GM12878 (cell line): Measurements from ENCODE around the gene PKMYT1. TPM values are rescaled to one million over a fixed set of nuclear protein-coding genes. Genes with fewer than 3 reads are reported as not detected.

ENCODE experiments used
- ATAC-seq: fragments of 200-7000 bp; cut with Tn5 transposase; 3 replicates; pipeline ENCODE4 v1.9.1; 2020; ENCODE audit warnings: mild to moderate bottlenecking, moderate library complexity
- BruUV-seq: library from RNA; stranded (reverse); fragments of 400-500 nt; replicated peaks from 2 replicates; lab custom pipeline; 2021; lab: Mats Ljungman, UMichigan
- CTCF ChIA-PET: fragments of 300-600 bp; sonication (Branson Sonifier 250); formaldehyde crosslinking; extraction: SDS; loops from one replicate; lab custom pipeline; 2021; ENCODE audit warnings: inconsistent platforms; lab: Yijun Ruan, JAX
- POLR2A ChIA-PET: fragments of 350-600 bp; formaldehyde crosslinking; extraction: SDS; loops from one replicate; lab custom pipeline; 2021; ENCODE audit warnings: inconsistent platforms; lab: Charles Lee
- RAD21 ChIA-PET: fragments of 300-600 bp; sonication (Branson Sonifier 250); formaldehyde crosslinking; loops from one replicate; lab custom pipeline; 2023; ENCODE audit warnings: antibody characterized with exemption; ENCODE audit not compliant: unreplicated experiment; lab: Charles Lee
- SMC1A ChIA-PET: fragments of 300-600 bp; sonication (Branson Sonifier 250); formaldehyde crosslinking; loops from one replicate; lab custom pipeline; 2023; ENCODE audit not compliant: unreplicated experiment, uncharacterized antibody; lab: Charles Lee
- DNase-seq: peaks from one replicate; pipeline ENCODE4 v3.0.0-alpha.2; 2011; ENCODE audit warnings: low read depth, low spot score
- FAIRE-seq: peaks from 3 replicates; lab custom pipeline; 2011; peaks lifted over from hg19 to GRCh38; lab: Jason Lieb, UNC
- H2AFZ ChIP-seq: 2 replicates; pipeline ENCODE4 v1.6.0; 2011; ENCODE audit warnings: low read depth, low read length, control low read depth; ENCODE audit not compliant: control insufficient read depth
- H3K27ac ChIP-seq: 2 replicates; pipeline ENCODE4 v1.5.1; 2011; ENCODE audit warnings: control low read depth; ENCODE audit not compliant: control insufficient read depth, insufficient read depth
- H3K27me3 ChIP-seq, 2 experiments: replicated peaks in 1 of 2; 2 replicates each; pipeline versions ENCODE4 v1.6.0 to v1.6.1; 2011; ENCODE audit warnings: low read length in 1 of 2; ENCODE audit not compliant: control insufficient read depth in 2 of 2, insufficient read depth in 2 of 2
- H3K36me3 ChIP-seq, 2 experiments: 2 replicates each; pipeline ENCODE4 v1.5.1; 2011; ENCODE audit warnings: low read length in 1 of 2; ENCODE audit not compliant: control insufficient read depth in 2 of 2, insufficient read depth in 2 of 2
- H3K4me1 ChIP-seq: 2 replicates; pipeline ENCODE4 v1.6.1; 2011; ENCODE audit warnings: mild to moderate bottlenecking, low read length, moderate library complexity, mixed read lengths; ENCODE audit not compliant: control insufficient read depth, insufficient read depth
- H3K4me2 ChIP-seq: 2 replicates; pipeline ENCODE4 v1.6.0; 2011; ENCODE audit warnings: control low read depth; ENCODE audit not compliant: control insufficient read depth, insufficient read depth
- H3K4me3 ChIP-seq: fragments of 200-600 bp; sonication (generic); 2 replicates; pipeline ENCODE4 v1.5.1; 2016
- H3K79me2 ChIP-seq: 2 replicates; pipeline ENCODE4 v1.6.0; 2011; ENCODE audit warnings: low read length; ENCODE audit not compliant: control insufficient read depth, insufficient read depth
- H3K9ac ChIP-seq: 2 replicates; pipeline ENCODE4 v1.8.0; 2011; ENCODE audit warnings: low read length, control low read depth, mixed read lengths; ENCODE audit not compliant: control insufficient read depth, insufficient read depth
- H3K9me3 ChIP-seq: replicated peaks from 3 replicates; pipeline ENCODE4 v1.5.1; 2011; ENCODE audit warnings: mild to moderate bottlenecking, low read length; ENCODE audit not compliant: control insufficient read depth, insufficient read depth
- H4K20me1 ChIP-seq: 2 replicates; pipeline ENCODE4 v1.6.0; 2011; ENCODE audit not compliant: control insufficient read depth, insufficient read depth
- CBX5 ChIP-seq: sonication (generic); IDR thresholded peaks from 2 replicates; pipeline ENCODE4 v1.6.1; 2016; ENCODE audit warnings: low read depth, moderate library complexity, mild to moderate bottlenecking, inconsistent platforms
- CREB1 ChIP-seq: IDR thresholded peaks from 2 replicates; pipeline ENCODE4 v1.6.1; 2012; ENCODE audit warnings: low read depth, mild to moderate bottlenecking, inconsistent platforms
- EZH2 ChIP-seq: IDR thresholded peaks from 2 replicates; pipeline ENCODE4 v1.6.1; 2012; ENCODE audit warnings: low read depth, mild to moderate bottlenecking, control low read depth, inconsistent platforms, low read length, borderline replicate concordance; ENCODE audit not compliant: control insufficient read depth
- JUND ChIP-seq: IDR thresholded peaks from 2 replicates; pipeline ENCODE4 v1.6.1; 2012; ENCODE audit warnings: low read depth, mild to moderate bottlenecking, low read length, improper control_type of control experiment, moderate library complexity
- KLF5 ChIP-seq: fragments of 450-650 bp; IDR thresholded peaks from 2 replicates; pipeline ENCODE4 v1.6.1; 2014; ENCODE audit warnings: mild to moderate bottlenecking; ENCODE audit not compliant: partially characterized antibody
- LARP7 ChIP-seq: fragments of 450-650 bp; IDR thresholded peaks from 2 replicates; pipeline ENCODE4 v1.6.1; 2017; ENCODE audit warnings: mild to moderate bottlenecking
- NFXL1 ChIP-seq: fragments of 450-650 bp; IDR thresholded peaks from 2 replicates; pipeline ENCODE4 v1.6.1; 2017; ENCODE audit warnings: antibody characterized with exemption, mild to moderate bottlenecking, borderline replicate concordance
- NFYA ChIP-seq: IDR thresholded peaks from 2 replicates; pipeline ENCODE4 v1.6.1; 2011; ENCODE audit warnings: low read depth, mild to moderate bottlenecking, low read length, improper control_type of control experiment, borderline replicate concordance
- NFYB ChIP-seq: IDR thresholded peaks from 2 replicates; pipeline ENCODE4 v1.6.1; 2011; ENCODE audit warnings: low read depth, mild to moderate bottlenecking, low read length, improper control_type of control experiment, moderate library complexity; ENCODE audit not compliant: insufficient read depth
- PAX8 ChIP-seq: fragments of 450-650 bp; IDR thresholded peaks from 2 replicates; pipeline ENCODE4 v1.6.1; 2017; ENCODE audit warnings: mild to moderate bottlenecking, moderate library complexity
- POLR2A ChIP-seq: IDR thresholded peaks from 2 replicates; pipeline ENCODE4 v1.6.1; 2011; ENCODE audit warnings: low read depth, mild to moderate bottlenecking, low read length
- RUNX3 ChIP-seq: IDR thresholded peaks from 2 replicates; pipeline ENCODE4 v1.6.1; 2012; ENCODE audit warnings: low read length, inconsistent platforms
- SIN3A ChIP-seq: IDR thresholded peaks from 2 replicates; pipeline ENCODE4 v1.6.1; 2012; ENCODE audit warnings: low read depth, low read length, improper control_type of control experiment
- SIX5 ChIP-seq: IDR thresholded peaks from 2 replicates; pipeline ENCODE4 v1.6.1; 2011; ENCODE audit warnings: mild to moderate bottlenecking, low read depth, low read length, moderate library complexity; ENCODE audit not compliant: severe bottlenecking
- SREBF2 ChIP-seq: IDR thresholded peaks from 2 replicates; pipeline ENCODE4 v1.6.1; 2012; ENCODE audit warnings: mild to moderate bottlenecking, low read length
- TCF12 ChIP-seq: IDR thresholded peaks from 2 replicates; pipeline ENCODE4 v1.6.1; 2011; ENCODE audit warnings: low read depth, mild to moderate bottlenecking, low read length
- ZNF24 ChIP-seq: fragments of 450-650 bp; IDR thresholded peaks from 2 replicates; pipeline ENCODE4 v1.6.1; 2017; ENCODE audit warnings: antibody characterized with exemption, mild to moderate bottlenecking
- WGBS: methylation state at CpG from one replicate; pipeline ENCODE4 v1.1.6; 2016; ENCODE audit warnings: low lambda C conversion rate; ENCODE audit not compliant: insufficient replicate concordance, insufficient coverage; ENCODE audit errors: missing lambda C conversion rate; 5-methylcytosine and 5-hydroxymethylcytosine counted together
- in situ Hi-C: fragments of 300-500 bp; cut with MboI; formaldehyde crosslinking; loops from 9 replicates; pipeline ENCODE4 v1.14.3; 2018; ENCODE audit warnings: mixed read lengths
- intact Hi-C: fragments of 100-400 bp; cut with micrococcal nuclease; formaldehyde crosslinking; loops from one replicate; pipeline ENCODE4 v1.14.2; 2022; ENCODE audit not compliant: unreplicated experiment
- polyA plus RNA-seq, 11 experiments: library from polyadenylated mRNA; depleted of rRNA in 4 of 11; unstranded in 6 of 11; stranded (reverse) in 5 of 11; fragments of >200 nt; fragmentation: Nextera tagmentation in 4 of 11; fragmentation: Illumina TruSeq in 1 of 11; extraction: Ambion mirVana in 4 of 11; extraction: Trizol in 1 of 11; gene quantifications; 1 replicate in 1 of 11; 2 replicates in 10 of 11; pipeline versions ENCODE4 v1.2.1 to v1.2.3, GENCODE V29; 2011 to 2016; ENCODE audit warnings: inconsistent platforms in 2 of 11, missing spikeins in 2 of 11, low read depth in 1 of 11
- total RNA-seq, 4 experiments: library from RNA; depleted of rRNA in 3 of 4; stranded (reverse); fragments of >200 nt in 3 of 4; fragmentation: Illumina TruSeq in 1 of 4; extraction: Trizol in 1 of 4; gene quantifications; 2 replicates each; pipeline versions ENCODE4 v1.2.1 to v1.2.3, GENCODE V29; 2013 to 2021
- TF ChIP-seq, protein P1 (sequence below): IDR thresholded peaks from 2 replicates; pipeline ENCODE4 v1.6.1; 2011; ENCODE audit warnings: low read depth, low read length, improper control_type of control experiment, borderline replicate concordance

PKMYT1 gene
- total and polyA plus RNA-seq, 10 of the 15 experiments (the other 5 are each of a cell fraction or from before 2014, with no cell fraction given): 4.6 to 101 (median 29.9) TPM

DNA sequence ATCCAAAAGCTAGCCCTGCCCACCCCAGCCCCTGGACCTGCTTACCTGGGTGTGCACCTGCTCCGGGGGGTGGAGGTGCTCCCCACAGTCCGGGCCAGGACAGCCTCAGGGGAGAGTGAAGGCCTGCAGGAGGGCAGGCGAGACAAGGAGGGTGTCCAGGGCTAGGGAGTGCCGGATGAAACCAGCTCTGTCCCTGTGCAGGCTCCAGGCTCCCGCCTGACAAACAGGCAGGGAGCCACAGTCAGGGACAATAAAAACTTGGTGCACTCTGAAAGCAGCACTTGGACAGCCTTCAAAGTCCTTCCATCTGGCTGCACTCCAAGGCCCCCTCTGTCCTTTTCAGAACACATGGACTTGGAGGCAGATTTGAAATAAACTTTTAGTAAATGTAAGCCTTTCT, 7.2 kb downstream of the PKMYT1 start:
- in situ Hi-C loops (no loop called here), intact Hi-C loops (no loop called here)
- ATAC-seq: no peak
- H3K4me2 ChIP-seq: no peak overlapping the region
- peaks cover 16% of the 10 kb centered on the region for H3K79me2 ChIP-seq
- no peak overlapping the region for H3K27ac ChIP-seq
- no peak for DNase-seq
- no peaks in the 10 kb centered on the region for H4K20me1 ChIP-seq
- H3K27me3 ChIP-seq: no peaks in the 10 kb centered on the region
- peaks cover 4 to 22% of the 10 kb centered on the region in 2 experiments; a peak in 3 of 4 replicates for H3K36me3 ChIP-seq
- SMC1A ChIA-PET: interaction anchor here (0.8 kb wide), 1 partner anchor 9 kb away, joined by 3 read pairs; the partner anchor contains the start of gene KREMEN2
- CTCF ChIA-PET: interaction anchor here (1.4 kb wide), 1 partner anchor 53 kb away, joined by 3 read pairs; no protein-coding TSS in a partner anchor
- no peak for FAIRE-seq
- peaks cover 10% of the 10 kb centered on the region for H3K4me1 ChIP-seq
- no peaks in the 10 kb centered on the region for H3K9me3 ChIP-seq
- H3K4me3 ChIP-seq: no peak overlapping the region
- TF ChIP-seq ZNF24 (no peak), POLR2A (peak; percentile 7; the same call in 1 of the 2 replicates)
- RAD21 ChIA-PET: no interaction called here
- no peak overlapping the region for H2AFZ ChIP-seq
- 74% methylated on average over 4 of the region's 5 CpGs for WGBS
- no TSS peak for BruUV-seq
- POLR2A ChIA-PET: interaction anchor here (1.1 kb wide), 1 partner anchor 27 kb away, joined by 3 read pairs; no protein-coding TSS in a partner anchor
- H3K9ac ChIP-seq: no peak overlapping the region

- ChIA-PET POLR2A (interaction anchor here (1.5 kb wide), 1 partner anchor 9 kb away, joined by 4 read pairs; the partner anchor contains the start of gene PKMYT1), RAD21 (no interaction called here), CTCF (interaction anchor here (1.0 to 1.7 kb wide), 3 partner anchors 9 to 52 kb away, joined by 3 to 4 read pairs (median 4); partner anchors contain the start of gene PKMYT1), SMC1A (interaction anchor here (0.8 kb wide), 1 partner anchor 8 kb away, joined by 3 read pairs; the partner anchor contains the start of gene KREMEN2)
- in situ Hi-C loops: no loop called here
- ATAC-seq (no peak), FAIRE-seq (no peak), DNase-seq (no peak)
- Histone ChIP-seq H3K4me3 (no peak overlapping the region), H3K27me3 (no peaks in the 10 kb centered on the region), H3K4me1 (peaks cover 13% of the 10 kb centered on the region), H3K9me3 (no peaks in the 10 kb centered on the region), H3K27ac (no peak overlapping the region), H3K36me3 (peaks cover 4 to 20% of the 10 kb centered on the region in 2 experiments; a peak in 3 of 4 replicates), H2AFZ (no peak overlapping the region), H3K9ac (no peak overlapping the region), H3K4me2 (no peak overlapping the region), H4K20me1 (no peaks in the 10 kb centered on the region), H3K79me2 (peaks cover 16% of the 10 kb centered on the region)
- 80% methylated on average over 15 of the region's 15 CpGs for WGBS
- no TSS peak for BruUV-seq
- intact Hi-C loops: no loop called here
- TF ChIP-seq CBX5 (no peak), EZH2 (no peak), SREBF2 (no peak), TCF12 (no peak), JUND (no peak), NFYB (no peak), LARP7 (no peak), NFXL1 (no peak), CREB1 (no peak), KLF5 (no peak), SIX5 (no peak), SIN3A (no peak), PAX8 (no peak), RUNX3 (no peak), NFYA (no peak)
- TF ChIP-seq, protein P1, sequence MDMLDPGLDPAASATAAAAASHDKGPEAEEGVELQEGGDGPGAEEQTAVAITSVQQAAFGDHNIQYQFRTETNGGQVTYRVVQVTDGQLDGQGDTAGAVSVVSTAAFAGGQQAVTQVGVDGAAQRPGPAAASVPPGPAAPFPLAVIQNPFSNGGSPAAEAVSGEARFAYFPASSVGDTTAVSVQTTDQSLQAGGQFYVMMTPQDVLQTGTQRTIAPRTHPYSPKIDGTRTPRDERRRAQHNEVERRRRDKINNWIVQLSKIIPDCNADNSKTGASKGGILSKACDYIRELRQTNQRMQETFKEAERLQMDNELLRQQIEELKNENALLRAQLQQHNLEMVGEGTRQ: no peak
These were observed 8.1 kb downstream of the PKMYT1 start for GRCh38 chr16:2971985-2972784.
